Measurements from ENCODE around the gene MED10.

GRCh38 chr5:6370580-6370979 lies 7.8 kb downstream of the MED10 start:
- TF ChIP-seq EP300 (IDR thresholded peaks at IDR 0.05) = no peak
- no peak for TF ChIP-seq CTCF (IDR thresholded peaks at IDR 0.05)
- TF ChIP-seq POLR2A (IDR thresholded peaks at IDR 0.05) = no peak
